Measurements from ENCODE around the gene GRIN3B.

The GRIN3B gene

DNA sequence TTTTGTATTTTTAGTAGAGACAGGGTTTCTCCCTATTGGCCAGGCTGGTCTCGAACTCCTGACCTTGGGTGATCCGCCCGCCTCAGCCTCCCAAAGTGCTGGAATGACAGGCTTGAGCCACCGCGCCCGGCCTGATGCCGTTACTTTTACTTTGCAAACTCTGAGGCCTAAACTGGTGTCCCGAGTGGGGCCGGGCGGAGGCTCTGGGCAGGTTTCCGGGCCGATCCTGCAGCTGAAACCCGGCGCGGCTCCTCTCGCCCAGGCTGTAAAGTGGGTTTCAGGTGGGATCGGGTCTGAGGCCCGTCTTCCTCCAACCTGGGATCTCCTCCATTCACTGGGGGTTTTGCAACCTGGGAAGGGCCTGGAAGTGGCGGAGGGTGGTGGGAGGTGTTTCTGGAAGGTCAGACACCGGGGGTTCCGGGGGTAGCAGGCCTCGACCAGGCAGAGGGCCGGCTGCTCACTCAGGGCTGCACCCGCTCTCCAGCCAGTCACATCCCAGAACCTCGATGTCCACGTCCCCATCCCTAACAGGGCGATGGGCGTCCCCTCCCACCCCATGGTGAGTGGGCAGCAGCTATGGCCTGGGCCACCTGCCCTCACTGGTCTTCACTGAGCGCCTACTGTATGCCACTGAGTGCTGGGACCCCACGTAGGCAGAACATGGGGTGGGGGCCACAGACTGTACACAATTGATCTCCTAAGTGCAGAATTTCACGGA, 37.4 kb upstream of the GRIN3B start:
- Histone ChIP-seq H3K36me3 (ENCODE audit: insufficient read depth) (no peaks in the 10 kb centered on the region; the same call in 1 of the 2 replicates), H3K27me3 (ENCODE audit: insufficient read depth, low read depth) (no peaks in the 10 kb centered on the region), H3K4me2 (no peak overlapping the region), H4K20me1 (ENCODE audit: insufficient read depth) (no peaks in the 10 kb centered on the region), H2AFZ (ENCODE audit: low read depth) (no peak overlapping the region), H3K27ac (no peak overlapping the region), H3K79me2 (ENCODE audit: insufficient read depth, low read depth) (no peaks in the 10 kb centered on the region), H3K4me3 (IDR thresholded peaks at IDR 0.05; ENCODE audit: insufficient read depth, low read depth, low read length) (no peak overlapping the region), H3K9ac (no peak overlapping the region), H3K4me1 (ENCODE audit: low read depth, poor library complexity, severe bottlenecking) (no peaks in the 10 kb centered on the region)
- TF ChIP-seq, protein P1, sequence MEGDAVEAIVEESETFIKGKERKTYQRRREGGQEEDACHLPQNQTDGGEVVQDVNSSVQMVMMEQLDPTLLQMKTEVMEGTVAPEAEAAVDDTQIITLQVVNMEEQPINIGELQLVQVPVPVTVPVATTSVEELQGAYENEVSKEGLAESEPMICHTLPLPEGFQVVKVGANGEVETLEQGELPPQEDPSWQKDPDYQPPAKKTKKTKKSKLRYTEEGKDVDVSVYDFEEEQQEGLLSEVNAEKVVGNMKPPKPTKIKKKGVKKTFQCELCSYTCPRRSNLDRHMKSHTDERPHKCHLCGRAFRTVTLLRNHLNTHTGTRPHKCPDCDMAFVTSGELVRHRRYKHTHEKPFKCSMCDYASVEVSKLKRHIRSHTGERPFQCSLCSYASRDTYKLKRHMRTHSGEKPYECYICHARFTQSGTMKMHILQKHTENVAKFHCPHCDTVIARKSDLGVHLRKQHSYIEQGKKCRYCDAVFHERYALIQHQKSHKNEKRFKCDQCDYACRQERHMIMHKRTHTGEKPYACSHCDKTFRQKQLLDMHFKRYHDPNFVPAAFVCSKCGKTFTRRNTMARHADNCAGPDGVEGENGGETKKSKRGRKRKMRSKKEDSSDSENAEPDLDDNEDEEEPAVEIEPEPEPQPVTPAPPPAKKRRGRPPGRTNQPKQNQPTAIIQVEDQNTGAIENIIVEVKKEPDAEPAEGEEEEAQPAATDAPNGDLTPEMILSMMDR (conservative IDR thresholded peaks at IDR 0.05; ENCODE audit: low read depth, low read length): no peak

DNA sequence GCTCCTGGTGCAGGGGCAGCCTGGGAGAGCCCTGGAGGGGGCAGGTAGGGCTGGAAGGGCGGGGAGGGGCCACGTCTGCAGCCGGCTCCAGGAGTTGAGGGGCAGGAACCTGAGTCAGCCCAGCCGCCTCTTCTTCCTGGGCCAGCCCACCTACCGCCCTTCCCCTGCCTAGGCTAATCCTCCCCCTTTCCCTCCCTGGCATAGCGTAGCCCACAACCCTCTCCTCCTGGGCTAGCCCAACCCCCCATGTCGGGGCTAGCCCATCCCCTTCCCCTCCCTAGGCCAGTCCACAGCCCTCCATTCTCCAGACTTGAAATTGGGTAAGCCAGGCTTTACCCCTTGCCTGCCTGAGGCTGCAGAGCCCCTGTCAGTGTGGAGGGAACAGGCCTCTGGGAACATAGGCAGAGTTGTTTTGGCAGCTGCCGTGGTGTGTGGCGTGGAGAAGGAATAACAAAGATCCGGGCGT, 36.7 kb upstream of the GRIN3B start:
- H2AFZ ChIP-seq (ENCODE audit: low read depth): no peak overlapping the region
- H3K36me3 ChIP-seq (ENCODE audit: insufficient read depth): peaks cover 2% of the 10 kb centered on the region; the same call in 1 of the 2 replicates
- TF ChIP-seq, protein P1 (conservative IDR thresholded peaks at IDR 0.05; ENCODE audit: low read depth, low read length): no peak

GRCh38 chr19:964116-964520, 36.1 kb upstream of the GRIN3B start:
- no peaks in the 10 kb centered on the region for H4K20me1 ChIP-seq (ENCODE audit: insufficient read depth)
- H3K79me2 ChIP-seq (ENCODE audit: insufficient read depth, low read depth): no peaks in the 10 kb centered on the region
- H3K36me3 ChIP-seq (ENCODE audit: insufficient read depth): peaks cover 4% of the 10 kb centered on the region; the same call in 1 of the 2 replicates
- H2AFZ ChIP-seq (ENCODE audit: low read depth): no peak overlapping the region
- H3K4me2 ChIP-seq: no peak overlapping the region
- no peak overlapping the region for H3K9ac ChIP-seq
- H3K4me1 ChIP-seq (ENCODE audit: low read depth, poor library complexity, severe bottlenecking): no peaks in the 10 kb centered on the region
- no peak overlapping the region for H3K27ac ChIP-seq
- H3K4me3 ChIP-seq (IDR thresholded peaks at IDR 0.05; ENCODE audit: insufficient read depth, low read depth, low read length): no peak overlapping the region
- H3K27me3 ChIP-seq (ENCODE audit: insufficient read depth, low read depth): no peaks in the 10 kb centered on the region
- TF ChIP-seq, protein P1 (conservative IDR thresholded peaks at IDR 0.05; ENCODE audit: low read depth, low read length): no peak

More for the DNA sequence above, 36.7 kb upstream of the GRIN3B start:
- Histone ChIP-seq H3K4me3 (IDR thresholded peaks at IDR 0.05; ENCODE audit: insufficient read depth, low read depth, low read length) (no peak overlapping the region), H4K20me1 (ENCODE audit: insufficient read depth) (no peaks in the 10 kb centered on the region), H3K27me3 (ENCODE audit: insufficient read depth, low read depth) (no peaks in the 10 kb centered on the region), H3K4me1 (ENCODE audit: low read depth, poor library complexity, severe bottlenecking) (no peaks in the 10 kb centered on the region), H3K4me2 (no peak overlapping the region), H3K79me2 (ENCODE audit: insufficient read depth, low read depth) (no peaks in the 10 kb centered on the region), H3K9ac (no peak overlapping the region), H3K27ac (no peak overlapping the region)

DNA sequence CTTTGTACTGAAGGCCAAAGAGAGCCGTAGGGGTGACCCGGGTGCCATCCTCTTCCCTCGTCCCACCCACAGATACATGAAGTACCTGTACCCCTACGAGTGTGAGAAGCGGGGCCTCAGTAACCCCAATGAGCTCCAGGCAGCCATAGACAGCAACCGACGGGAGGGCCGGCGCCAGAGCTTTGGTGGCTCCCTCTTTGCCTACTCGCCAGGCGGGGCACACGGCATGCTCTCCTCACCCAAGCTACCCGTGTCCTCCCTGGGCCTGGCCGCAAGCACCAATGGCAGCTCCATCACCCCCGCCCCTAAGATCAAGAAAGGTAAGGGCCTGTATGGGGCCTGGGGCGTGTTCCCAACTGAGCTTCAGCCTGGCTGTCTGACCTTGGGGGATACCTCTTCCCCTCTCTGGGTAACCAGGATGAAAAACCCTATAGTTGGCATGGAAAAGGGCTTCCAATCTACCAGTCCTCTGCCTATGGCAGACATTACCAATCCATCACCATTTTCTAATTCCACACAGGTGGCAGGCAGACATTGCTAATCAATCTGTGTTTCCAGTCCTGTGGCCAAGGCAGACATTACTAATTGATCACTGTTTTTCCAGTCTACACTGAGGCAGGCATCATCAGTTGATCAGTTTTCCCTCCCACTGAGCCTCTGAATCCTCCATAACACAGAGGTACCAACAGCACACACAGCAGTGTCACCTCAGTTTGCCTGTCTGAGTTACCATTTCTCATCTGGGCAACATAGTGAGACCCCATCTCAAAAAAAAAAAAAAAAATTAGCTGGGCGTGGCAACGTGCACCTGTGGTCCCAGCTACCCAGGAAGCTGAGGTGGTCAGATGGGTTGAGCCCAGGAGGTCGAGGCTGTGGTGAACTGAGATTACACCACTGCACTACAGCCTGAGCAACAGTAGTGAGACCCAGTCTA, 35.2 kb upstream of the GRIN3B start:
- peaks cover 4% of the 10 kb centered on the region; the same call in 1 of the 2 replicates for H3K36me3 ChIP-seq (ENCODE audit: insufficient read depth)
- TF ChIP-seq, protein P1 (conservative IDR thresholded peaks at IDR 0.05; ENCODE audit: low read depth, low read length): no peak
- H2AFZ ChIP-seq (ENCODE audit: low read depth): no peak overlapping the region
- no peak overlapping the region for H3K9ac ChIP-seq
- H3K79me2 ChIP-seq (ENCODE audit: insufficient read depth, low read depth): no peaks in the 10 kb centered on the region
- no peak overlapping the region for H3K4me3 ChIP-seq (IDR thresholded peaks at IDR 0.05; ENCODE audit: insufficient read depth, low read depth, low read length)
- H4K20me1 ChIP-seq (ENCODE audit: insufficient read depth): no peaks in the 10 kb centered on the region
- H3K27ac ChIP-seq: no peak overlapping the region
- H3K4me1 ChIP-seq (ENCODE audit: low read depth, poor library complexity, severe bottlenecking): no peaks in the 10 kb centered on the region
- H3K4me2 ChIP-seq: no peak overlapping the region
- no peaks in the 10 kb centered on the region for H3K27me3 ChIP-seq (ENCODE audit: insufficient read depth, low read depth)
